Progenitor cell of endocrine pancreas (in vitro differentiated cells): ENCODE results near the gene OSBP2. TPM values are rescaled to one million over a fixed set of nuclear protein-coding genes. Genes with fewer than 3 reads are reported as not detected.

Experiments used
- DNase-seq: peaks from one replicate; pipeline ENCODE4 v3.0.0; 2021; ENCODE audit warnings: low spot score; ENCODE audit not compliant: unreplicated experiment
- H3K27ac Mint-ChIP-seq: 2 replicates; pipeline ENCODE4 v1.8.0; 2021; ENCODE audit warnings: mild to moderate bottlenecking, moderate library complexity, mixed read lengths
- H3K27me3 Mint-ChIP-seq: 2 replicates; pipeline ENCODE4 v1.8.0; 2021; ENCODE audit warnings: mixed read lengths
- H3K36me3 Mint-ChIP-seq: 2 replicates; pipeline ENCODE4 v1.8.0; 2022; ENCODE audit warnings: mixed read lengths; ENCODE audit not compliant: insufficient read depth
- H3K4me1 Mint-ChIP-seq: 2 replicates; pipeline ENCODE4 v1.8.0; 2021; ENCODE audit warnings: low read depth, mixed read lengths
- H3K4me3 Mint-ChIP-seq: 2 replicates; pipeline ENCODE4 v1.8.0; 2021; ENCODE audit warnings: low read depth, mild to moderate bottlenecking, moderate library complexity, mixed read lengths
- H3K9me3 Mint-ChIP-seq: 2 replicates; pipeline ENCODE4 v1.8.0; 2021; ENCODE audit warnings: low read depth, mixed read lengths
- CTCF ChIP-seq: fragments of 200-600 bp; sonication (generic); IDR thresholded peaks from one replicate; pipeline ENCODE4 v1.5.0; 2021; ENCODE audit warnings: antibody characterized with exemption, mild to moderate bottlenecking; ENCODE audit not compliant: unreplicated experiment
- total RNA-seq: library from RNA; stranded (reverse); gene quantifications from 2 replicates; pipeline ENCODE4 v1.2.1, GENCODE V29; 2021

Gene OSBP2
- total RNA-seq, 1 donor from 2014 or later, result 8.3 TPM

DNA sequence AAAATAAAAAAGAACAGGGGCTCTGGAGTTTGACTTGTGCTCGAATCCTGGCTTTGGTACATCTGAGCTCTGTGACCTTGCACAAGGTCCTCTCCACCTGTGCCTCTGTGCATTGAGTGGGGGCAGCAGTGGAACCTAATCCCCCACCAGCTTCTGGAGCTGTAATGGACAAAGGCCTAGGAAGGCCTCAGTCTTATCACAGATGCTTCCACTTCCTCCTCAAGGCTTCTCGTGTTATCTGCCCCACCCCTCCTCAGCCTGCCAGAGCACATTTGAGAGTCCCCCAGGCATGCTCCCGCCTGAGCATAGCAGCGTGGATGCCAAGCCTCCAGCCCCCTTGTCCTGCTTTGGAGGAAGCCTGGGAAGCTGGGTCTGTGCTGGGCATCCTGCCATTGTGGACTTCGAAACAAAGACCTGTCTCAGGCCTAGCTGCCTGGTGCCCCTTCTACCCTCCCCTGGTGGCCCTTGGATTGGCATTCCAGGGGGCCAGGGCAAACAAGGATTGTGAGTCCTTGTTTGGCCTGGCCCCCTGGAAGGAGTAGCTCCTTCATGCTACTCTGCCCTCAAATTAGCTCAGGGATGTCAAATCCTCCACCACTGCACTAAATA, 44.1 kb upstream of the OSBP2 start:
- no peak for DNase-seq
- no peak for TF ChIP-seq CTCF
- Mint-ChIP-seq H3K27ac (no peak overlapping the region), H3K9me3 (no peaks in the 10 kb centered on the region), H3K27me3 (peaks cover 4% of the 10 kb centered on the region), H3K36me3 (peaks cover 3% of the 10 kb centered on the region), H3K4me1 (peaks cover 2% of the 10 kb centered on the region), H3K4me3 (no peak overlapping the region)

DNA sequence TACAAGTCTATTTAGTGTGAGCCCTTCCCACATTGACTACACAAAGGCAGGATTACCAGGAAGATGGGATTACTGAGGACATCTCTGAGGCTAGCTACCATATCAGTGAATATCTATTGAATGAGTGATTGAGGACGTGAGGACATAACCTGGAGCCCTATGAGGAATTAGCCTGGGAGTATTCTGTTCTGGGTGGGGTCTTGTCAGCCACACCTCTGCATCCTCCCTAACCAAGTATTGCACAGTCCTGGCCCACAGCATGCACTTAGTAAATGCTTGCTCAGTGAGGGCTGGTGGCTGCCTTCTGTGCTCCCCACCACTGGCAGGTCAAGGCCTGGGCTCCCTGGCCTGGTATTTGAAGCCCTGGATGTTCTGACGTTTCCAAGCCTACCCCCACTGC, 41.8 kb upstream of the OSBP2 start:
- no peak overlapping the region for H3K4me3 Mint-ChIP-seq
- no peaks in the 10 kb centered on the region for H3K9me3 Mint-ChIP-seq
- peaks cover 2% of the 10 kb centered on the region for H3K4me1 Mint-ChIP-seq
- DNase-seq, result no peak
- H3K27me3 Mint-ChIP-seq, result peaks cover 4% of the 10 kb centered on the region
- H3K27ac Mint-ChIP-seq, result no peak overlapping the region
- H3K36me3 Mint-ChIP-seq, result peaks cover 3% of the 10 kb centered on the region
- no peak for TF ChIP-seq CTCF

GRCh38 chr22:30654361-30654760, 40.3 kb upstream of the OSBP2 start:
- DNase-seq, result no peak
- H3K9me3 Mint-ChIP-seq, result no peaks in the 10 kb centered on the region
- no peaks in the 10 kb centered on the region for H3K36me3 Mint-ChIP-seq
- no peak overlapping the region for H3K4me3 Mint-ChIP-seq
- H3K27me3 Mint-ChIP-seq, result no peaks in the 10 kb centered on the region
- H3K27ac Mint-ChIP-seq, result no peak overlapping the region
- peaks cover 2% of the 10 kb centered on the region for H3K4me1 Mint-ChIP-seq
- no peak for TF ChIP-seq CTCF

- H3K4me1 Mint-ChIP-seq, result peaks cover 1% of the 10 kb centered on the region
- no peak for DNase-seq
- peaks cover 3% of the 10 kb centered on the region for H3K36me3 Mint-ChIP-seq
- H3K4me3 Mint-ChIP-seq, result no peak overlapping the region
- TF ChIP-seq CTCF, result no peak
- no peaks in the 10 kb centered on the region for H3K9me3 Mint-ChIP-seq
- no peak overlapping the region for H3K27ac Mint-ChIP-seq
- H3K27me3 Mint-ChIP-seq, result no peaks in the 10 kb centered on the region
Observed at GRCh38 chr22:30655532-30655931, 39.1 kb upstream of the OSBP2 start.

DNA sequence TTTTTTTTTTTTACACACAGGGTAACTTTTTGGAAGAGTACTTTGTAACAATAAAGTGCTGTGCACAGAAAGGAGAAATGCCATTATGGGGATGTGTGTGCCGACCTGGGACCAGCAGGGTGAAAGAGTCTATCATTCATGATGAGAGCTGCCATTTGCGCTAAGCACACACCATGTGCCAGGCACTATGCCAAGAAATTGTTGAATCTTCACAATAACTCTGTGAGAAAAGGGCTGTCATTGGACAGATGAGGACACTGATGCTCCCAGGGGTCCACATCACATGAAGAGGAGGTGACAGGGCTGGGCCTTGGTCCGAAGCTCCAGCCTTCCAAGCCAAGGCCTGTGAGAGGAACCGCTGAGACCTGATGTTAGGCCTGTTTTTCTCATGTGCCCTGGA, 32.6 kb upstream of the OSBP2 start:
- H3K4me3 Mint-ChIP-seq, result no peak overlapping the region
- peaks cover 6% of the 10 kb centered on the region for H3K27me3 Mint-ChIP-seq
- peaks cover 6% of the 10 kb centered on the region for H3K4me1 Mint-ChIP-seq
- no peak overlapping the region for H3K27ac Mint-ChIP-seq
- peaks cover 12% of the 10 kb centered on the region for H3K36me3 Mint-ChIP-seq
- no peaks in the 10 kb centered on the region for H3K9me3 Mint-ChIP-seq
- no peak for DNase-seq
- no peak for TF ChIP-seq CTCF
